ENCODE results near the gene ERCC2. TPM values are rescaled to one million over a fixed set of nuclear protein-coding genes. Genes with fewer than 3 reads are reported as not detected.
"Not testable (repeated sequence)": the region's sequence is repeated elsewhere in the genome, so short reads cannot be mapped to it uniquely, and the experiment has no call there.

The ERCC2 gene
- total RNA-seq, 4 donors from 2014 or later, result 3.0 to 46.2 (median 9.2) TPM

DNA sequence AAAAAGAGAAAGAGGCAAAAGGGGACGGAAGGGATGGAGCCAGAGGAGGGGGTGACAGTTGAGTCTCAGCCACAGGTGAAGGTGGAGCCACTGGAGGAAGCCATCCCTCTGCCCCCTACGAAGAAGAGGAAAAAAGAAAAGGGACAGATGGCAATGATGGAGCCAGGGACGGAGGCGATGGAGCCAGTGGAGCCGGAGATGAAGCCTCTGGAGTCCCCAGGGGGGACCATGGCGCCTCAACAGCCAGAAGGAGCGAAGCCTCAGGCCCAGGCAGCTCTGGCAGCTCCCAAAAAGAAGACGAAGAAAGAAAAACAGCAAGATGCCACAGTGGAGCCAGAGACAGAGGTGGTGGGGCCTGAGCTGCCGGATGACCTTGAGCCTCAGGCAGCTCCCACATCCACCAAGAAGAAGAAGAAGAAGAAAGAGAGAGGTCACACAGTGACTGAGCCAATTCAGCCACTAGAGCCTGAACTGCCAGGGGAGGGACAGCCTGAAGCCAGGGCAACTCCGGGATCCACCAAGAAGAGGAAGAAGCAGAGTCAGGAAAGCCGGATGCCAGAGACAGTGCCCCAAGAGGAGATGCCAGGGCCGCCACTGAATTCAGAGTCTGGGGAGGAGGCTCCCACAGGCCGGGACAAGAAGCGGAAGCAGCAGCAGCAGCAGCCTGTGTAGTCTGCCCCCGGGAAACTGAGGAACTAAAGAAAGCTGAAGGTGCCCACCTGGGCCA is 38.6 kb upstream of the ERCC2 start:
- no peak overlapping the region for H3K27ac ChIP-seq
- DNase-seq, result no peak
- H3K9me3 ChIP-seq, result no peaks in the 10 kb centered on the region
- H3K4me1 ChIP-seq, result peaks cover 5 to 22% (median 17%) of the 10 kb centered on the region in 4 donors
- peaks cover 0 to 12% (median 1%) of the 10 kb centered on the region in 4 donors for H3K36me3 ChIP-seq
- WGBS, 2 donors (ENCODE audit: low coverage in 1 of 2), result 82 to 83% methylated on average over 7 to 15 of the region's 15 CpGs
- no peak for TF ChIP-seq EP300 (IDR thresholded peaks at IDR 0.05; ENCODE audit: low read depth)
- H3K27me3 ChIP-seq, result peaks cover 10% of the 10 kb centered on the region
- in situ Hi-C loops (cut with MboI; ENCODE audit: low pct_ligation_motif_present in 1 of 4, low pct_unique_long_range_greater_than_20kb in 1 of 4, low sequenced_read_pairs in 3 of 4) (no loop called here), intact Hi-C loops (cut with DNase I; ENCODE audit: low total_unique reads) (no loop called here)
- H3K4me3 ChIP-seq, result no peak overlapping the region

DNA sequence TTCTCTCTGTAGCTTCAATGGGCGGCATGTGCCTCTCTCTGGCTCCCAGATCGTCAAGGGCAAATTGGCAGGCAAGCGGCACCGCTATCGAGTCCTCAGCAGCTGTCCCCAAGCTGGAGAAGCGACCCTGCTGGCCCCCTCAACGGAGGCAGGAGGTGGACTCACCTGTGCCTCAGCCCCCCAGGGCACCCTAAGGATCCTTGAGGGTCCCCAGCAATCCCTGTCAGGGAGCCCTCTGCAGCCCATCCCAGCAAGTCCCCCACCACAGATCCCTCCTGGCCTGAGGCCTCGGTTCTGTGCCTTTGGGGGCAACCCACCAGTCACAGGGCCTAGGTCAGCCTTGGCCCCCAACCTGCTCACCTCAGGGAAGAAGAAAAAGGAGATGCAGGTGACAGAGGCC is 37.7 kb upstream of the ERCC2 start:
- in situ Hi-C loops (cut with MboI; ENCODE audit: low pct_ligation_motif_present in 1 of 4, low pct_unique_long_range_greater_than_20kb in 1 of 4, low sequenced_read_pairs in 3 of 4) (no loop called here), intact Hi-C loops (cut with DNase I; ENCODE audit: low total_unique reads) (no loop called here)
- H3K4me1 ChIP-seq, result peaks cover 5 to 30% (median 23%) of the 10 kb centered on the region in 4 donors
- no peak overlapping the region for H3K4me3 ChIP-seq
- DNase-seq, result no peak
- TF ChIP-seq POLR2AphosphoS5 (IDR thresholded peaks at IDR 0.05) (no peak), EP300 (IDR thresholded peaks at IDR 0.05; ENCODE audit: low read depth) (no peak), POLR2A (IDR thresholded peaks at IDR 0.05) (no peak)
- TF ChIP-seq, protein P1, sequence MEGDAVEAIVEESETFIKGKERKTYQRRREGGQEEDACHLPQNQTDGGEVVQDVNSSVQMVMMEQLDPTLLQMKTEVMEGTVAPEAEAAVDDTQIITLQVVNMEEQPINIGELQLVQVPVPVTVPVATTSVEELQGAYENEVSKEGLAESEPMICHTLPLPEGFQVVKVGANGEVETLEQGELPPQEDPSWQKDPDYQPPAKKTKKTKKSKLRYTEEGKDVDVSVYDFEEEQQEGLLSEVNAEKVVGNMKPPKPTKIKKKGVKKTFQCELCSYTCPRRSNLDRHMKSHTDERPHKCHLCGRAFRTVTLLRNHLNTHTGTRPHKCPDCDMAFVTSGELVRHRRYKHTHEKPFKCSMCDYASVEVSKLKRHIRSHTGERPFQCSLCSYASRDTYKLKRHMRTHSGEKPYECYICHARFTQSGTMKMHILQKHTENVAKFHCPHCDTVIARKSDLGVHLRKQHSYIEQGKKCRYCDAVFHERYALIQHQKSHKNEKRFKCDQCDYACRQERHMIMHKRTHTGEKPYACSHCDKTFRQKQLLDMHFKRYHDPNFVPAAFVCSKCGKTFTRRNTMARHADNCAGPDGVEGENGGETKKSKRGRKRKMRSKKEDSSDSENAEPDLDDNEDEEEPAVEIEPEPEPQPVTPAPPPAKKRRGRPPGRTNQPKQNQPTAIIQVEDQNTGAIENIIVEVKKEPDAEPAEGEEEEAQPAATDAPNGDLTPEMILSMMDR (IDR thresholded peaks at IDR 0.05), result no peak
- WGBS, 2 donors (ENCODE audit: low coverage in 1 of 2), result 94% methylated on average over 8 of the region's 8 CpGs; no CpG with 5 or more reads in 1 of the 2 donors
- no peaks in the 10 kb centered on the region for H3K9me3 ChIP-seq
- H3K27me3 ChIP-seq, result peaks cover 14% of the 10 kb centered on the region
- H3K27ac ChIP-seq, result no peak overlapping the region
- peaks cover 0 to 3% (median 0%) of the 10 kb centered on the region in 4 donors for H3K36me3 ChIP-seq

- 84 to 100% methylated on average over 1 to 5 of the region's 5 CpGs for WGBS, 2 donors (ENCODE audit: low coverage in 1 of 2)
- peaks cover 5 to 36% (median 27%) of the 10 kb centered on the region in 4 donors for H3K4me1 ChIP-seq
Observed at GRCh38 chr19:45407585-45407984, 37.2 kb upstream of the ERCC2 start.

GRCh38 chr19:45407091-45407375 is 36.7 kb upstream of the ERCC2 start:
- Histone ChIP-seq H3K27me3 (peaks cover 16% of the 10 kb centered on the region), H3K9me3 (no peaks in the 10 kb centered on the region), H3K36me3 (no peaks in the 10 kb centered on the region), H3K4me3 (peak overlapping the region; percentile 43 to 86 (median 64)), H3K27ac (peak overlapping the region in 2 of 4 donors; percentile 92 to 93), H3K4me1 (peaks cover 5 to 41% (median 30%) of the 10 kb centered on the region in 4 donors)
- DNase-seq, result no peak
- in situ Hi-C loops (cut with MboI; ENCODE audit: low pct_ligation_motif_present in 1 of 4, low pct_unique_long_range_greater_than_20kb in 1 of 4, low sequenced_read_pairs in 3 of 4), result no loop called here
- TF ChIP-seq, protein P1 (IDR thresholded peaks at IDR 0.05), result no peak
- no peak for TF ChIP-seq POLR2AphosphoS5 (IDR thresholded peaks at IDR 0.05)
- no peak for TF ChIP-seq POLR2A (IDR thresholded peaks at IDR 0.05)
- intact Hi-C loops (cut with DNase I; ENCODE audit: low total_unique reads), result no loop called here
- WGBS, 2 donors (ENCODE audit: low coverage in 1 of 2), result 0 to 2% methylated on average over 3 to 10 of the region's 10 CpGs

More at GRCh38 chr19:45407585-45407984, 37.2 kb upstream of the ERCC2 start:
- H3K36me3 ChIP-seq; H3K4me3 ChIP-seq; H3K9me3 ChIP-seq; DNase-seq; in situ Hi-C loops (cut with MboI; ENCODE audit: low pct_ligation_motif_present in 1 of 4, low pct_unique_long_range_greater_than_20kb in 1 of 4, low sequenced_read_pairs in 3 of 4); H3K27ac ChIP-seq; intact Hi-C loops (cut with DNase I; ENCODE audit: low total_unique reads): not testable (repeated sequence)
- peaks cover 16% of the 10 kb centered on the region for H3K27me3 ChIP-seq

GRCh38 chr19:45406226-45407090 is 36.1 kb upstream of the ERCC2 start, which contains the start of gene POLR1G:
POLR1G (plus strand) TSS chr19:45406644; CDS start chr19:45406697, 53 bp downstream.
- intact Hi-C loops (cut with DNase I; ENCODE audit: low total_unique reads), result no loop called here
- peak in 1 of 3 donors; percentile 51 for TF ChIP-seq POLR2AphosphoS5 (IDR thresholded peaks at IDR 0.05)
- peak; percentile 44 for TF ChIP-seq POLR2A (IDR thresholded peaks at IDR 0.05)
- TF ChIP-seq EP300 (IDR thresholded peaks at IDR 0.05; ENCODE audit: low read depth), result no peak
- TF ChIP-seq, protein P1 (IDR thresholded peaks at IDR 0.05), result peak in 1 of 5 experiments; percentile 24
- H3K4me3 ChIP-seq, result peak within 1 kb of the TSS; percentile 43 to 86 (median 64)
- peaks cover 5 to 41% (median 30%) of the 10 kb centered on the region in 4 donors for H3K4me1 ChIP-seq
- in situ Hi-C loops (cut with MboI; ENCODE audit: low pct_ligation_motif_present in 1 of 4, low pct_unique_long_range_greater_than_20kb in 1 of 4, low sequenced_read_pairs in 3 of 4), result no loop called here
- 1% methylated on average over 51 of the region's 51 CpGs; no CpG with 5 or more reads in 1 of the 2 donors for WGBS, 2 donors (ENCODE audit: low coverage in 1 of 2)
- H3K9me3 ChIP-seq, result no peaks in the 10 kb centered on the region
- peak within 1 kb of the TSS; percentile 92 to 95 (median 94) for H3K27ac ChIP-seq
- no peaks in the 10 kb centered on the region for H3K36me3 ChIP-seq
- peak; percentile 84 for DNase-seq
- H3K27me3 ChIP-seq, result peaks cover 16% of the 10 kb centered on the region

Data from transverse colon (tissue), 4 donors.